ENCODE measurements around the gene ZNF219. TPM values are rescaled to one million over a fixed set of nuclear protein-coding genes. Genes with fewer than 3 reads are reported as not detected.

The ZNF219 gene
- polyA plus RNA-seq, 3 donors = 0.49 to 7.2 (median 0.68) TPM

GRCh38 chr14:21118933-21119332, 20.5 kb upstream of the ZNF219 start:
- Histone ChIP-seq H4K20me1 (ENCODE audit: insufficient read depth, low read length) (no peaks in the 10 kb centered on the region), H2AFZ (ENCODE audit: insufficient read depth, low read depth, low read length, poor library complexity, severe bottlenecking) (no peak overlapping the region), H3K36me3 (replicated peaks in 1 of 2; ENCODE audit: control insufficient read depth in 1 of 2, insufficient read depth in 2 of 2, low read length in 2 of 2) (no peaks in the 10 kb centered on the region), H3K27ac (ENCODE audit: low read depth in 1 of 2, low read length in 2 of 2) (no peak overlapping the region), H3K9me3 (replicated peaks in 1 of 2; ENCODE audit: control insufficient read depth in 1 of 2, insufficient read depth in 1 of 2, low read length in 2 of 2) (no peaks in the 10 kb centered on the region), H3K9ac (ENCODE audit: insufficient read depth, low read length, poor library complexity, severe bottlenecking) (no peak overlapping the region), H3K4me2 (replicated peaks; ENCODE audit: extremely low read depth, low read length, poor library complexity, severe bottlenecking) (no peak overlapping the region), H3K4me3 (replicated peaks in 1 of 3; ENCODE audit: low read depth in 2 of 3, low read length in 3 of 3) (no peak overlapping the region), H3K4me1 (ENCODE audit: control insufficient read depth in 1 of 2, insufficient read depth in 2 of 2, low read length in 2 of 2) (peaks cover 18 to 20% of the 10 kb centered on the region in 2 donors), H3K27me3 (ENCODE audit: control insufficient read depth in 2 of 2, insufficient read depth in 2 of 2, low read length in 2 of 2) (no peaks in the 10 kb centered on the region), H3K79me2 (ENCODE audit: insufficient read depth, low read length) (no peaks in the 10 kb centered on the region)
- intact Hi-C loops (cut with micrococcal nuclease) = no loop called here
- no peak for DNase-seq
- Mint-ChIP-seq H3K27me3 (ENCODE audit: low read depth in 3 of 3) (peaks cover 0 to 3% (median 0%) of the 10 kb centered on the region in 3 donors), H3K9me3 (peaks cover 0 to 5% (median 0%) of the 10 kb centered on the region in 7 donors), H3K27ac (no peak overlapping the region), H3K4me1 (peaks cover 20% of the 10 kb centered on the region), H3K36me3 (no peaks in the 10 kb centered on the region), H3K4me3 (no peak overlapping the region)
- TF ChIP-seq, protein P1, sequence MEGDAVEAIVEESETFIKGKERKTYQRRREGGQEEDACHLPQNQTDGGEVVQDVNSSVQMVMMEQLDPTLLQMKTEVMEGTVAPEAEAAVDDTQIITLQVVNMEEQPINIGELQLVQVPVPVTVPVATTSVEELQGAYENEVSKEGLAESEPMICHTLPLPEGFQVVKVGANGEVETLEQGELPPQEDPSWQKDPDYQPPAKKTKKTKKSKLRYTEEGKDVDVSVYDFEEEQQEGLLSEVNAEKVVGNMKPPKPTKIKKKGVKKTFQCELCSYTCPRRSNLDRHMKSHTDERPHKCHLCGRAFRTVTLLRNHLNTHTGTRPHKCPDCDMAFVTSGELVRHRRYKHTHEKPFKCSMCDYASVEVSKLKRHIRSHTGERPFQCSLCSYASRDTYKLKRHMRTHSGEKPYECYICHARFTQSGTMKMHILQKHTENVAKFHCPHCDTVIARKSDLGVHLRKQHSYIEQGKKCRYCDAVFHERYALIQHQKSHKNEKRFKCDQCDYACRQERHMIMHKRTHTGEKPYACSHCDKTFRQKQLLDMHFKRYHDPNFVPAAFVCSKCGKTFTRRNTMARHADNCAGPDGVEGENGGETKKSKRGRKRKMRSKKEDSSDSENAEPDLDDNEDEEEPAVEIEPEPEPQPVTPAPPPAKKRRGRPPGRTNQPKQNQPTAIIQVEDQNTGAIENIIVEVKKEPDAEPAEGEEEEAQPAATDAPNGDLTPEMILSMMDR (IDR thresholded peaks at IDR 0.05) = no peak
- 100% methylated on average over 1 of the region's 3 CpGs for WGBS (ENCODE audit: insufficient coverage)

- TF ChIP-seq, protein P1 (IDR thresholded peaks at IDR 0.05) = no peak
- no CpG with 5 or more reads among the region's 2 CpGs for WGBS (ENCODE audit: insufficient coverage)
- Histone ChIP-seq H3K27me3 (ENCODE audit: control insufficient read depth in 2 of 2, insufficient read depth in 2 of 2, low read length in 2 of 2) (no peaks in the 10 kb centered on the region), H4K20me1 (ENCODE audit: insufficient read depth, low read length) (no peaks in the 10 kb centered on the region), H3K4me1 (ENCODE audit: control insufficient read depth in 1 of 2, insufficient read depth in 2 of 2, low read length in 2 of 2) (peaks cover 10 to 11% of the 10 kb centered on the region in 2 donors), H3K36me3 (replicated peaks in 1 of 2; ENCODE audit: control insufficient read depth in 1 of 2, insufficient read depth in 2 of 2, low read length in 2 of 2) (no peaks in the 10 kb centered on the region), H3K4me3 (replicated peaks in 1 of 3; ENCODE audit: low read depth in 2 of 3, low read length in 3 of 3) (no peak overlapping the region), H3K9ac (ENCODE audit: insufficient read depth, low read length, poor library complexity, severe bottlenecking) (no peak overlapping the region), H2AFZ (ENCODE audit: insufficient read depth, low read depth, low read length, poor library complexity, severe bottlenecking) (no peak overlapping the region), H3K4me2 (replicated peaks; ENCODE audit: extremely low read depth, low read length, poor library complexity, severe bottlenecking) (no peak overlapping the region), H3K79me2 (ENCODE audit: insufficient read depth, low read length) (no peaks in the 10 kb centered on the region), H3K9me3 (replicated peaks in 1 of 2; ENCODE audit: control insufficient read depth in 1 of 2, insufficient read depth in 1 of 2, low read length in 2 of 2) (no peaks in the 10 kb centered on the region), H3K27ac (ENCODE audit: low read depth in 1 of 2, low read length in 2 of 2) (no peak overlapping the region)
- DNase-seq = no peak
- Mint-ChIP-seq H3K27me3 (ENCODE audit: low read depth in 3 of 3) (peaks cover 0 to 4% (median 0%) of the 10 kb centered on the region in 3 donors), H3K4me1 (peaks cover 20% of the 10 kb centered on the region), H3K36me3 (no peaks in the 10 kb centered on the region), H3K9me3 (no peaks in the 10 kb centered on the region), H3K27ac (no peak overlapping the region), H3K4me3 (no peak overlapping the region)
- intact Hi-C loops (cut with micrococcal nuclease) = no loop called here
Measured at GRCh38 chr14:21113369-21113768, 14.9 kb upstream of the ZNF219 start.
